Vagina (tissue), 2 donors: ENCODE data around the gene ALG10B. TPM values are rescaled to one million over a fixed set of nuclear protein-coding genes. Genes with fewer than 3 reads are reported as not detected.

ENCODE experiments used
- DNase-seq, 2 donors: peaks; one replicate each; pipeline ENCODE4 v3.0.0-alpha.2; 2017; ENCODE audit errors: extremely low spot score in 2 of 2
- H3K27ac ChIP-seq: fragments of 200-600 bp; sonication (generic); one replicate; pipeline ENCODE4 v1.5.1; 2019
- H3K27me3 ChIP-seq: fragments of 200-600 bp; sonication (generic); one replicate; pipeline ENCODE4 v1.5.1; 2019
- H3K36me3 ChIP-seq, 2 donors: fragments of 200-600 bp; sonication (generic); one replicate each; pipeline ENCODE4 v1.5.1; 2017 to 2019
- H3K4me1 ChIP-seq: fragments of 200-600 bp; sonication (generic); one replicate; pipeline ENCODE4 v1.5.1; 2019
- H3K4me3 ChIP-seq, 2 donors: fragments of 200-600 bp; sonication (generic); 1 replicate in 1 of 2; 2 replicates in 1 of 2; pipeline ENCODE4 v1.5.1; 2016 to 2019
- H3K9me3 ChIP-seq: fragments of 200-600 bp; sonication (generic); one replicate; pipeline ENCODE4 v1.5.1; 2019
- CTCF ChIP-seq, 3 experiments: fragments of 450-650 bp in 2 of 3; fragments of 200-600 bp in 1 of 3; sonication (generic) in 1 of 3; IDR thresholded peaks; one replicate each; pipeline ENCODE4 v1.5.1; 2017 to 2019; ENCODE audit warnings: antibody characterized with exemption in 3 of 3, mild to moderate bottlenecking in 2 of 3, moderate library complexity in 2 of 3
- POLR2A ChIP-seq, 2 donors: fragments of 450-650 bp; IDR thresholded peaks; one replicate each; pipeline ENCODE4 v1.6.1; 2017; ENCODE audit warnings: antibody characterized with exemption in 2 of 2, mild to moderate bottlenecking in 2 of 2, moderate library complexity in 2 of 2
- POLR2AphosphoS5 ChIP-seq, 2 donors: sonication (generic); formaldehyde crosslinking; IDR thresholded peaks; one replicate each; pipeline ENCODE4 v1.9.0; 2017; ENCODE audit warnings: antibody characterized with exemption in 2 of 2, mild to moderate bottlenecking in 2 of 2, low read depth in 1 of 2; ENCODE audit not compliant: insufficient read depth in 1 of 2
- intact Hi-C: fragments of 100-400 bp; cut with DNase I; formaldehyde crosslinking; loops from one replicate; pipeline ENCODE4 v1.15.1; 2023
- small RNA-seq: library from RNA; depleted of rRNA; stranded (forward); fragments of <200 nt; gene quantifications from one replicate; pipeline ENCODE3, GENCODE V24; 2016
- total RNA-seq: library from RNA; depleted of rRNA; stranded (reverse); fragments of >200 nt; gene quantifications from one replicate; pipeline ENCODE4 v1.2.3, GENCODE V29; 2016

Gene ALG10B
- total RNA-seq, 1 donor from 2014 or later: 11.8 TPM

DNA sequence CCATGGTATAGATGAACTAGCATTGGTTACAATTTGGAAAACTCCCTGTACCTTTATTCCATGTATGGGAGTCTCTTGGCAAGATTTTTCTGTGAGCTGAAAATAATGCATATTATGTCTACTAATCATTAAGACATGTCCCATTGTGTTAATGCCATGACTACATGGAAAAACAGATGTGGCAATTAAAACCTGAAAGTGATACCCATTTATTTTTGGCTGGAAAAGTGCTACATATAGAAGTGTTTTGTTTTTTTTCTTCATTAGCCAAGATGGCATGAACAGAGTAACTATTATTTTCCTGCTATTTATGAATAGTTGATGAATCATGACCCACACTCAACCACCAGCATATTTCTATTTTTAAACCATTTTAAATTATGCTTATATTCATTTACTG is 58.2 kb downstream of the ALG10B start:
- intact Hi-C loops: no loop called here
- H3K27me3 ChIP-seq: no peaks in the 10 kb centered on the region
- no peaks in the 10 kb centered on the region for H3K4me1 ChIP-seq
- no peak overlapping the region for H3K4me3 ChIP-seq
- DNase-seq: no peak
- TF ChIP-seq CTCF (IDR thresholded peaks at IDR 0.05) (no peak), POLR2AphosphoS5 (IDR thresholded peaks at IDR 0.05; ENCODE audit: insufficient read depth in 1 of 2, low read depth in 1 of 2) (no peak), POLR2A (IDR thresholded peaks at IDR 0.05) (no peak)
- no peak overlapping the region for H3K27ac ChIP-seq
- no peaks in the 10 kb centered on the region for H3K9me3 ChIP-seq
- no peaks in the 10 kb centered on the region for H3K36me3 ChIP-seq

Small RNA genes lying within 50 kb of the gene (small RNA-seq; reads per million reads assigned to genes)
- not detected for gene RF00019
